Measurements from ENCODE around the gene CSTB.
A peak's percentile ranks its signal among the peaks of the same experiment; 100 is the strongest.

The CSTB gene

DNA sequence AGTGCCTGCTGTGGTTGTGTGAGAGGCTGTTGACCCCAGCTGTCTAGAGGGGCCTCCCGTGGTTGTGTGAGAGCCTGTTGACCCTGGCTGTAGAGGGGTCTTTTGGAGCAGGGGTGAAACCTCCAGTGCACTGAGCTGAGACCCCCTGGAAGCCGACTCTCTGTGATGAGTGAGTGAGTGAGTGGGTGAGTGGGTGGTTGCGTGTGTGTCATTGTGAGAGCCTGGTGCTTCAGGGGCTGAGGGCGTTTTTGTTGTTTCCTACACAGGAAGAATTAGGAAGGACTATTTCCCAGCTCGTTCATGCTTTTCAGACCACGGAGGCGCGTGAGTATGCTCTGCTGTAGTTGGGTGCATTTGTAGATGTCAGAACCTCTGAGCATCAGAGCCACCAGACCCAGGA, 16.3 kb upstream of the CSTB start:
- no peak for DNase-seq (ENCODE audit: low spot score)
- no peak overlapping the region for H3K27ac ChIP-seq
- ChIA-PET POLR2A (ENCODE audit: low non-redundant PET) (no interaction called here), CTCF (no interaction called here)
- TF ChIP-seq CTCF (conservative IDR thresholded peaks at IDR 0.05; ENCODE audit: low read depth): no peak

GRCh38 chr21:43790010-43790524, 14.0 kb upstream of the CSTB start:
- DNase-seq (ENCODE audit: low spot score): no peak
- CTCF ChIA-PET: interaction anchor here (0.5 to 1.6 kb wide), 8 partner anchors 10 to 217 kb away, joined by 3 to 8 read pairs (median 3); no protein-coding TSS in a partner anchor
- TF ChIP-seq CTCF (conservative IDR thresholded peaks at IDR 0.05; ENCODE audit: low read depth): no peak
- peak overlapping the region; percentile 91 for H3K27ac ChIP-seq
- POLR2A ChIA-PET (ENCODE audit: low non-redundant PET): interaction anchor here (0.7 kb wide), 1 partner anchor 47 kb away, joined by 4 read pairs; no protein-coding TSS in a partner anchor

DNA sequence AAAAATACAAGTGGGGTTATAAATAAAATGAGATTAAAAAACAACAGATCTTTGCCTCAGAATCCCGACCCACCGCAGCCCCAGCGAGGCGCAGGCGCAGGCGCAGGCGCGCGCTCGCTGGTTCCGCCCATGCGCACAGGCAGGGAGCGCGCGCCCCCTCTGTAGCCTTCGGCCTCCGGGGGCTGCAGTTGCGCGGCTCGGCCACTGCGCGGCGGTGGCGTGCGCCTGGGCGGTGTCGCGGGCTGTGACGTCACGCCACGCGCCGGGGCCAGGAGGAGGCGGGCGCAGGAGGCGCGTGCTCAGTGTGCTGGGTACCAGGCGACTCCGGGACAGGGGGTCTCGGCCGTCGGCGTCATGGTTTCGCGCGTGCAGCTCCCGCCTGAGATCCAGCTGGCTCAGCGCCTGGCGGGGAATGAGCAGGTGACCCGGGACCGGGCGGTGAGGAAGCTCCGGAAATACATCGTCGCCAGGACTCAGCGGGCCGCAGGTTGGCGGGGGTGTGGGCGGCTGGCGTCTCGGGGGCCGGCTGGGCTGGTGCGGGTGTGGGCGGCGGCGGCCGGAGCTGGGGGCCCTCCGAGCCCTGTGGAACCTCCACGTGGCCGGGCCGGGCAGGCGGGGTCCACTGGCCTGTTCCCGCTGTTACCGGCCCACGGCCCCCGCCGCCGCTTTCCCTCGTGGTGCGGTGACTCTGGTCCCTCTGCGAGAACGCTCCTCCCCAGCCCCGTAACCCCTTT, 13.3 kb upstream of the CSTB start, which contains the start of gene RRP1:
Gene RRP1 (plus strand): TSS at position 302 of the 734 bp plus-strand sequence. CDS start 53 bp downstream, at position 355.
- peak; percentile 99 for TF ChIP-seq CTCF (conservative IDR thresholded peaks at IDR 0.05; ENCODE audit: low read depth)
- peak within 1 kb of the TSS; percentile 91 for H3K27ac ChIP-seq
- ChIA-PET POLR2A (ENCODE audit: low non-redundant PET) (interaction anchor here (0.7 kb wide), 1 partner anchor 47 kb away, joined by 4 read pairs; no protein-coding TSS in a partner anchor), CTCF (interaction anchor here (0.5 to 1.6 kb wide), 9 partner anchors 10 to 217 kb away, joined by 3 to 8 read pairs (median 3); no protein-coding TSS in a partner anchor)
- peak; percentile 91 for DNase-seq (ENCODE audit: low spot score)

DNA sequence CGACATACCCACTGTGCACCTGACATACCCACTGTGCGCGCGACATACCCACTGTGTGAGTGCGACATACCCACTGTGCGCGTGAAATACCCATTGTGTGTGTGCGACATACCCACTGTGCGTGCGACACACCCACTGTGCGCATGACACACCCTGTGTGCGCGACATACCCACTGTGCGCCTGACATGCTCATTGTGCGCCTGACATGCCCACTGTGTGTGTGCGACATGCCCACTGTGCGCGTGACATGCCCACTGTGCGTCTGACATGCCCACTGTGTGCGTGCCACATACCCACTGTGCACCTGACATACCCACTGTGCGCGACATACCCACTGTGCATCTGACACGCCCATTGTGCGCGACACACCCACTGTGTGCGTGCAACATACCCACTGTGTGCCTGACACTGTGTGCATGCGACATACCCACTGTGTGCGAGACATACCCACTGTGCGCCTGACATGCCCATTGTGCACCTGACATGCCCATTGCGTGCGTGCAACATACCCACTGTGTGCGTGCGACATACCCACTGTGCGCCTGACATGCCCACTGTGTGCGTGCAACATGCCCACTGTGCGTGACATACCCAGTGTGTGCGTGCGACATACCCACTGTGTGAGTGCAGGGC, 10.8 kb upstream of the CSTB start:
- ChIA-PET CTCF (no interaction called here), POLR2A (ENCODE audit: low non-redundant PET) (no interaction called here)
- no peak for DNase-seq (ENCODE audit: low spot score)
- no peak for TF ChIP-seq CTCF (conservative IDR thresholded peaks at IDR 0.05; ENCODE audit: low read depth)
- no peak overlapping the region for H3K27ac ChIP-seq

- ChIA-PET POLR2A (ENCODE audit: low non-redundant PET) (interaction anchor here (0.5 kb wide), 1 partner anchor 301 kb away, joined by 3 read pairs; no protein-coding TSS in a partner anchor), CTCF (no interaction called here)
- peak overlapping the region; percentile 48 for H3K27ac ChIP-seq
- no peak for TF ChIP-seq CTCF (conservative IDR thresholded peaks at IDR 0.05; ENCODE audit: low read depth)
- DNase-seq (ENCODE audit: low spot score): no peak
Observed at GRCh38 chr21:43786300-43786806, 10.2 kb upstream of the CSTB start.

GRCh38 chr21:43785134-43785533, 9.0 kb upstream of the CSTB start:
- ChIA-PET CTCF (interaction anchor here (0.7 kb wide), 1 partner anchor 808 kb away, joined by 3 read pairs; no protein-coding TSS in a partner anchor), POLR2A (ENCODE audit: low non-redundant PET) (no interaction called here)
- H3K27ac ChIP-seq: peak overlapping the region; percentile 48
- no peak for TF ChIP-seq CTCF (conservative IDR thresholded peaks at IDR 0.05; ENCODE audit: low read depth)
- no peak for DNase-seq (ENCODE audit: low spot score)
